Urinary bladder (tissue), 4 donors: Measurements from ENCODE around the gene CASS4. TPM values are rescaled to one million over a fixed set of nuclear protein-coding genes. Genes with fewer than 3 reads are reported as not detected.
A peak's percentile ranks its signal among the peaks of the same experiment; 100 is the strongest.

Source experiments
- DNase-seq: peaks from one replicate; pipeline ENCODE4 v3.0.0-alpha.2; 2015; ENCODE audit errors: extremely low spot score
- H3K27ac ChIP-seq: one replicate; pipeline ENCODE4 v1.5.1; 2013; ENCODE audit warnings: low read depth, mild to moderate bottlenecking, moderate library complexity
- H3K36me3 ChIP-seq: one replicate; pipeline ENCODE4 v1.6.1; 2013; ENCODE audit warnings: mild to moderate bottlenecking, moderate library complexity; ENCODE audit not compliant: insufficient read depth
- H3K4me1 ChIP-seq: one replicate; pipeline ENCODE4 v1.6.1; 2013; ENCODE audit warnings: mild to moderate bottlenecking, moderate library complexity; ENCODE audit not compliant: insufficient read depth
- H3K4me3 ChIP-seq: one replicate; pipeline ENCODE4 v1.5.1; 2013; ENCODE audit warnings: low read depth, low read length
- WGBS: extraction: QIAGEN DNeasy Blood & Tissue Kit; methylation state at CpG from one replicate; pipeline ENCODE4 v1.1.7; 2013; 5-methylcytosine and 5-hydroxymethylcytosine counted together
- polyA plus RNA-seq: library from polyadenylated mRNA; stranded (reverse); fragments of 200-250 nt; gene quantifications from one replicate; pipeline ENCODE4 v1.2.3, GENCODE V29; 2013
- total RNA-seq: library from RNA; depleted of rRNA; stranded (reverse); fragments of >200 nt; gene quantifications from one replicate; pipeline ENCODE4 v1.2.3, GENCODE V29; 2014
- donor health status: healthy with polysubstance abuse.
- donor health status: healthy.

The CASS4 gene
- total and polyA plus RNA-seq, 2 donors, result 1.1 to 1.9 TPM

- DNase-seq, result no peak
- Histone ChIP-seq H3K4me1 (no peaks in the 10 kb centered on the region), H3K27ac (no peak overlapping the region), H3K4me3 (no peak overlapping the region), H3K36me3 (no peaks in the 10 kb centered on the region)
- WGBS, result 62% methylated on average over 13 of the region's 13 CpGs
Observed at GRCh38 chr20:56451056-56451765, 39.2 kb downstream of the CASS4 start.

DNA sequence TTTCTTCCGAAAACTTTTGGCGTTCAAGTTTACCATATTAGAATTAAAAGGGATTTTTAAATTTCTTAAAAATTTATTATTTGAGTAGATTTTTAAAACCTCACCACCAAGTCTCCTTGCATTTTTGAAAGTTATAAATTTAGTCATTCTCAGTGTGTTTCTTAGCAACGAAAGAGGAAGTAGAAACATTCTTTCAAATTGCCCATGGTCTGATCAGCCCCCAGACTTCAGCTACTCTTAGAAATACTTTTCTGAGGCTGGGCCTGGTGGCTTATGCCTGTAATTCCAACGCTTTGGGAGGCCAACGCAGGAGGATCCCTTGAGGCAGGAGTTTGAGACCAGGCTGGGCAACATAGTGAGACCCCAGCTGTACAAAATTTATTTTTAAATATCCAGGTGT is 41.3 kb downstream of the CASS4 start:
- Histone ChIP-seq H3K27ac (no peak overlapping the region), H3K4me3 (no peak overlapping the region), H3K36me3 (no peaks in the 10 kb centered on the region), H3K4me1 (no peaks in the 10 kb centered on the region)
- WGBS, result 82% methylated on average over 5 of the region's 5 CpGs
- no peak for DNase-seq

DNA sequence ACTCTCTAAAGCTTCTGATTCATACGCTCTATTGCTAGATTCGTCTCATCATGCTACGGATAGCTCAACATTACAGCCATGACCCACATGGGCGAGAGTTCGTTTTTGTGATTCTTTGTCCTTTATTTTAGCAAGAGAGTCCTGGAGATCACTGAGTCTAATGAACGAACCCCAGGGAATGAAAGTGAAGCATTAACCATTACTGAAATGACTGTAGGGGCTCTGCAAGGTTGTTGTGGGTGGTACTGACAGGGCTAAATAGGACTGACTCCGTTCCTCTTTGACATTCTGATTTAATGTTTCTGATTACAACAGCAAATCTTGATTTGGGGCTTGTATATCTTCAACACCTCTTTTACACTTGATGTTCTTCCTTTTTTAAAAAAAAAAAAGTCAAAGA is 42.7 kb downstream of the CASS4 start:
- H3K4me1 ChIP-seq, result no peaks in the 10 kb centered on the region
- no peak overlapping the region for H3K27ac ChIP-seq
- DNase-seq, result no peak
- WGBS, result 78% methylated on average over 7 of the region's 7 CpGs
- no peak overlapping the region for H3K4me3 ChIP-seq
- H3K36me3 ChIP-seq, result no peaks in the 10 kb centered on the region

GRCh38 chr20:56458206-56458821 is 46.3 kb downstream of the CASS4 start:
- Histone ChIP-seq H3K36me3 (no peaks in the 10 kb centered on the region), H3K4me1 (no peaks in the 10 kb centered on the region), H3K4me3 (no peak overlapping the region), H3K27ac (no peak overlapping the region)
- 83% methylated on average over 22 of the region's 22 CpGs for WGBS
- DNase-seq, result no peak

DNA sequence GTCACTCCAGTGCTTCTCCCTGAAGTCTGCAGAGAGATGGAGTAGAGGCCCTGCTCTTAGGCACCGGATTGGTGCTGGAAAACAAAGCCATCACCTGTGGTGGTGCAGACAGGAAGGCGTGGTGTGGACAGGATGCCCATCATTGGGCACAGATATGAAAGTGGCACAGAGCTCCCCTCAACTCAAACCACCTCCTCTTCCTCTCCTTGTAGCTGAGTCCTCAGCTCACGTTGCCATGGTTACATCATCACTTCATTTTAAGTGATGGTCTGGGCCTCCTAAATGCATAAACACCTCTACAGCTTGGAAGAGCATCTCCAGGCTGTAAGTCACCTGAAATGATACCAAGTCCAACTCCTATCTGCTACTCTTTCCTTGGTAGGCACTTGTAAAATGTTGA is 48.4 kb downstream of the CASS4 start:
- DNase-seq, result no peak
- H3K4me1 ChIP-seq, result no peaks in the 10 kb centered on the region
- WGBS, result 70% methylated on average over 3 of the region's 3 CpGs
- no peak overlapping the region for H3K4me3 ChIP-seq
- H3K36me3 ChIP-seq, result no peaks in the 10 kb centered on the region
- no peak overlapping the region for H3K27ac ChIP-seq

- DNase-seq, result no peak
- Histone ChIP-seq H3K36me3 (no peaks in the 10 kb centered on the region), H3K4me1 (no peaks in the 10 kb centered on the region), H3K4me3 (no peak overlapping the region), H3K27ac (no peak overlapping the region)
- 66% methylated on average over 3 of the region's 3 CpGs for WGBS
Observed at GRCh38 chr20:56461576-56461975, 49.5 kb downstream of the CASS4 start.

- H3K27ac ChIP-seq, result no peak overlapping the region
- H3K4me1 ChIP-seq, result no peaks in the 10 kb centered on the region
- DNase-seq, result no peak
- H3K4me3 ChIP-seq, result no peak overlapping the region
- no peaks in the 10 kb centered on the region for H3K36me3 ChIP-seq
- 68% methylated on average over 3 of the region's 3 CpGs for WGBS
Observed at GRCh38 chr20:56463428-56463827, 51.4 kb downstream of the CASS4 start.

- WGBS, result 61% methylated on average over 7 of the region's 7 CpGs
- no peaks in the 10 kb centered on the region for H3K36me3 ChIP-seq
- H3K4me3 ChIP-seq, result no peak overlapping the region
- peaks cover 2% of the 10 kb centered on the region for H3K4me1 ChIP-seq
- no peak for DNase-seq
- H3K27ac ChIP-seq, result no peak overlapping the region
Observed at GRCh38 chr20:56465997-56466396, 53.9 kb downstream of the CASS4 start.

DNA sequence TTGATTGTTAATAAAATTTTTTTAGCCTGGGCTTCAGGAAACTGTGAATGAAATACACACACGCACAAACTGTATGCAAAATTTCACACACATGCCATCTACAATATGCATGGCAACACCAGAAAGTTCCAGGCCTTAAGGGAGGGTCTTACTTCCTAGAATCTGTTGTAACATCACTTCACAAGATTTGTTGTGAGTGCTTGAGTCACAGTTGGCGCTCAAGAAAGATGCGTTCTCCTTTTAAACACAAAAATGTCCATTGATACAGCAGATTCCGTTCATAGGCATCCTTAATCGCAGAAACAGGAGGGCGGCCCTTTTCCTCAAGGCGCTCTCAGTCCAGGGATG is 55.9 kb downstream of the CASS4 start:
- Histone ChIP-seq H3K4me1 (peaks cover 2% of the 10 kb centered on the region), H3K4me3 (peak overlapping the region; percentile 74)
- 6% methylated on average over 7 of the region's 7 CpGs for WGBS

DNA sequence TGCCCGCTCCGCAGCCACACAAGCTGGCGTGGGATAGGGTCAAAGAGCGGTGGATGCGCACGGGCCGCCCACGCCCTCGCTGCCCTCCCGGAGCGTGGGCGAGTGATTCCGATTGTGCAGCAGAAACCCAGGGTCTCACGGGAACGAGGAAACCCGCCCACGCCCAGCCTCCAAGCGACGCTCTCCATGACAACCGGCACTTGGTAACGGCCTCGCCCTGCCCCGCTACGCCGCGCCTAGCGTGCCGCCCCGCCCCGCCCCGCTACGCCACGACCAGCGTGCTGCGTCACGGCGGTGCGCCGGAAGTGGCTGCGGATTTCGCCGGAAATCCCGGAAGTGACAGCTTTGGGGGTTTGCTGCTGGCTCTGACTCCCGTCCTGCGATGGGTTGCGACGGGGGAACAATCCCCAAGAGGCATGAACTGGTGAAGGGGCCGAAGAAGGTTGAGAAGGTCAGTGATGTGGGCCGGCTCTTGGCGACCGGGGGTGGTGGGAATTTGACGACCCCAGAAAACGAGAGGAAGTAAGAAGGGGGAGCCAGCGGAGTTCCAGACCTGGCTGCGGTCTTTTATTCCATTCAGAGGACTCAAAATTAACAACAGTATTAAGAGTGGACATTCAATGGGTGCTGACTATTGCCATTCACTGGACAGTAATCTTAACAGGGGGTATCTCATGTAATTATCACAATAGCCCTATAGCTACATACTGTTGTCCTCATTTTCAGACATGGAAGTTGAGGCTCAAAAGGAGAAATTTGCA is 56.4 kb downstream of the CASS4 start, which contains the start of gene RTF2:
Gene RTF2, plus strand, starts transcription at position 312 of the 761 bp plus-strand sequence. Its CDS starts 71 bp downstream, at position 383.
- Histone ChIP-seq H3K36me3 (peaks cover 3% of the 10 kb centered on the region), H3K4me1 (peaks cover 2% of the 10 kb centered on the region)
- WGBS, result under 1% methylated on average over 55 of the region's 55 CpGs

More for the DNA sequence above, 55.9 kb downstream of the CASS4 start:
- H3K36me3 ChIP-seq, result no peaks in the 10 kb centered on the region
- peak overlapping the region; percentile 75 for H3K27ac ChIP-seq
- no peak for DNase-seq

DNA sequence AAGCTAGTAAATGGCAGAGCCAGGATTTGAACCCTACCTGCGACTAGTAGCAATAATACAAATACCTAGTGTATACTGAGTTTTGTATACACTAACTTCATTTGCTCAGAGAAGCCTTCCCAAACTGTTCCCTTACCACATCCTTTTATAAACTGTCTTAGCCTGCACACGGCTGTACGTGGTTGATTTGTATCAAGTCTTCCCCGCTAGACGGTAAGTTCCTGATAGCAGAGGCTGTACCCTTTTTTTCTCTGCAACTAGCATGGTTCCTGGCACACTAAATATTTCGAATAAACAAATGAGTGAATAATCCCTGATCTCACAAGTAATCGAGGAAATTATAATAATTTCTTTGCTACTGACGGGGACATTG is 57.0 kb downstream of the CASS4 start:
- Histone ChIP-seq H3K4me3 (peak overlapping the region; percentile 74), H3K27ac (no peak overlapping the region), H3K36me3 (peaks cover 7% of the 10 kb centered on the region), H3K4me1 (peaks cover 2% of the 10 kb centered on the region)
- DNase-seq, result no peak
- 19% methylated on average over 8 of the region's 8 CpGs for WGBS

More for the DNA sequence above, 56.4 kb downstream of the CASS4 start, which contains the start of gene RTF2:
- Histone ChIP-seq H3K4me3 (peak within 1 kb of the TSS; percentile 74), H3K27ac (peak within 1 kb of the TSS; percentile 75)
- peak; percentile 90 for DNase-seq

DNA sequence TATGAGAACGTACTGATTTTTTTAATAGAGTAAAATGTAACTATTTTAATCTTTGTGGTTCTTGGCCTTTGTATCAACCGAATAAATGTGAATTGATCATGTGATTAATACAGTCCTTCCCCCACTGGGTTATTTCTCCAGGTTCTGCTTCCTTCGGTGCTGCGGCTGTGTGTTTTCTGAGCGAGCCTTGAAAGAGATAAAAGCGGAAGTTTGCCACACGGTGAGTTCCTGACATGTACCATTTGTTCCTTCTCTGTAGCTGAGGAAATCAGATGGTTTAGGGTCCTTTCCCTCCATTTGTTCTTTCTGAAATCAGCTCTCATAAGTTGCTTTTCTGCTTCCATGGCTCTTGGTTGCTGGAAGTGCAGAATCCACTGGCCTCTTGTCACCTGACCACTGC is 71.9 kb downstream of the CASS4 start:
- H3K4me3 ChIP-seq, result no peak overlapping the region
- H3K4me1 ChIP-seq, result no peaks in the 10 kb centered on the region
- no peak overlapping the region for H3K27ac ChIP-seq
- whole genome bisulfite sequencing, result 71% methylated on average over 7 of the region's 7 CpGs
- no peak for DNase-seq
- peaks cover 3% of the 10 kb centered on the region for H3K36me3 ChIP-seq

GRCh38 chr20:56487216-56487615 is 75.2 kb downstream of the CASS4 start:
- no peak overlapping the region for H3K4me3 ChIP-seq
- H3K36me3 ChIP-seq, result no peaks in the 10 kb centered on the region
- WGBS, result 91% methylated on average over 11 of the region's 11 CpGs
- DNase-seq, result no peak
- no peak overlapping the region for H3K27ac ChIP-seq
- no peaks in the 10 kb centered on the region for H3K4me1 ChIP-seq

GRCh38 chr20:56488566-56488965 is 76.5 kb downstream of the CASS4 start:
- WGBS, result 98% methylated on average over 5 of the region's 5 CpGs
- H3K4me1 ChIP-seq, result no peaks in the 10 kb centered on the region
- H3K27ac ChIP-seq, result no peak overlapping the region
- DNase-seq, result no peak
- no peak overlapping the region for H3K4me3 ChIP-seq
- no peaks in the 10 kb centered on the region for H3K36me3 ChIP-seq
